K562 (cell line): Measurements from ENCODE around the gene CLEC4F. TPM values are rescaled to one million over a fixed set of nuclear protein-coding genes. Genes with fewer than 3 reads are reported as not detected.

Experiments used
- ATAC-seq: fragments of 200-7000 bp; cut with Tn5 transposase; 3 replicates; pipeline ENCODE4 v1.9.1; 2020; ENCODE audit warnings: moderate library complexity
- BruUV-seq: library from RNA; stranded (reverse); fragments of 400-500 nt; replicated peaks from 2 replicates; lab custom pipeline; 2021; lab: Mats Ljungman, UMichigan
- CTCF ChIA-PET: fragments of 300-600 bp; formaldehyde crosslinking; extraction: SDS; loops from one replicate; lab custom pipeline; 2021; ENCODE audit warnings: low intra/inter-chr PET ratio; lab: Yijun Ruan, JAX
- POLR2A ChIA-PET: fragments of 300-600, 350-650 bp; sonication (Branson Sonifier 250); formaldehyde crosslinking; extraction: SDS; loops from one replicate; lab custom pipeline; 2021; ENCODE audit warnings: antibody characterized with exemption, inconsistent platforms; lab: Yijun Ruan, JAX
- DNase-seq, 4 experiments: peaks; one replicate each; pipeline versions ENCODE4 v3.0.0 to v3.0.0-alpha.2; 2011 to 2018; ENCODE audit warnings: low spot score in 3 of 4, mixed read lengths in 3 of 4; ENCODE audit errors: extremely low read depth in 1 of 4
- FAIRE-seq: peaks from 2 replicates; lab custom pipeline; 2011; peaks lifted over from hg19 to GRCh38; lab: Jason Lieb, UNC
- H2AFZ ChIP-seq: 2 replicates; pipeline ENCODE4 v1.6.0; 2011; ENCODE audit warnings: low read depth, low read length, control low read depth, inconsistent platforms
- H3K27ac ChIP-seq: fragments of 200-600 bp; 3 replicates; pipeline ENCODE4 v1.8.0; 2011; ENCODE audit warnings: low read depth, mild to moderate bottlenecking, control low read depth, inconsistent platforms, low read length, moderate library complexity, mixed read lengths; ENCODE audit errors: extremely low read depth
- H3K27me3 ChIP-seq, 2 experiments: fragments of 300-600 bp in 1 of 2; 2 replicates in 1 of 2; 3 replicates in 1 of 2; pipeline versions ENCODE4 v1.6.0 to v1.8.0; 2011; ENCODE audit warnings: inconsistent platforms in 2 of 2, low read length in 2 of 2, mild to moderate bottlenecking in 1 of 2, mixed read lengths in 1 of 2, moderate library complexity in 1 of 2; ENCODE audit not compliant: control insufficient read depth in 2 of 2, insufficient read depth in 2 of 2
- H3K36me3 ChIP-seq: fragments of 300-600 bp; 3 replicates; pipeline ENCODE4 v1.8.0; 2011; ENCODE audit warnings: mild to moderate bottlenecking, low read length, inconsistent platforms; ENCODE audit not compliant: control insufficient read depth, insufficient read depth
- H3K4me1 ChIP-seq, 2 experiments: fragments of 200-600 bp in 1 of 2; replicated peaks in 1 of 2; 2 replicates in 1 of 2; 3 replicates in 1 of 2; pipeline versions ENCODE4 v1.5.1 to v1.8.0; 2011; ENCODE audit warnings: inconsistent platforms in 2 of 2, low read length in 2 of 2, mild to moderate bottlenecking in 1 of 2, mixed read lengths in 1 of 2, moderate library complexity in 1 of 2; ENCODE audit not compliant: control insufficient read depth in 2 of 2, insufficient read depth in 2 of 2
- H3K4me2 ChIP-seq: 2 replicates; pipeline ENCODE4 v1.6.1; 2011; ENCODE audit warnings: low read length, control low read depth, inconsistent platforms, mixed read lengths; ENCODE audit not compliant: insufficient read depth
- H3K4me3 ChIP-seq: fragments of 200-600 bp; sonication (generic), shearing (Covaris generic); 2 replicates; pipeline ENCODE4 v1.5.1; 2016; ENCODE audit warnings: control low read depth, inconsistent platforms
- H3K79me2 ChIP-seq: fragments of 200-600 bp; 3 replicates; pipeline ENCODE4 v1.8.0; 2011; ENCODE audit warnings: low read length, inconsistent platforms; ENCODE audit not compliant: control insufficient read depth, insufficient read depth
- H3K9ac ChIP-seq, 2 experiments: 2 replicates each; pipeline versions ENCODE4 v1.6.0 to v1.6.1; 2011; ENCODE audit warnings: low read depth in 2 of 2, low read length in 2 of 2, control low read depth in 1 of 2, inconsistent platforms in 1 of 2, mild to moderate bottlenecking in 1 of 2, mixed read lengths in 1 of 2; ENCODE audit not compliant: insufficient read depth in 1 of 2
- H3K9me1 ChIP-seq: one replicate; pipeline ENCODE4 v1.6.0; 2011; ENCODE audit warnings: inconsistent platforms, mild to moderate bottlenecking, low read length, moderate library complexity; ENCODE audit not compliant: control insufficient read depth, insufficient read depth
- H3K9me3 ChIP-seq: replicated peaks from 2 replicates; pipeline ENCODE4 v1.5.1; 2011; ENCODE audit warnings: low read depth, low read length, inconsistent platforms; ENCODE audit not compliant: control insufficient read depth, insufficient read depth
- H4K20me1 ChIP-seq: replicated peaks from 2 replicates; pipeline ENCODE4 v1.6.1; 2011; ENCODE audit warnings: low read length, inconsistent platforms, mixed read lengths; ENCODE audit not compliant: control insufficient read depth, insufficient read depth
- HNRNPK ChIP-seq: fragments of 200-400 bp; formaldehyde crosslinking; IDR thresholded peaks from one replicate; pipeline ENCODE4 v1.6.1; 2018; ENCODE audit warnings: mild to moderate bottlenecking, low read depth, low read length; ENCODE audit not compliant: poor library complexity, severe bottlenecking
- NCOA4 ChIP-seq: fragments of 450-650 bp; IDR thresholded peaks from 2 replicates; pipeline ENCODE4 v1.6.1; 2018; ENCODE audit warnings: mild to moderate bottlenecking; ENCODE audit not compliant: partially characterized antibody
- TCF7 ChIP-seq: sonication (generic); IDR thresholded peaks from 2 replicates; pipeline ENCODE4 v1.6.1; 2016; ENCODE audit warnings: antibody characterized with exemption, borderline replicate concordance
- ZNF79 ChIP-seq: fragments of 250-450 bp; sonication (Bioruptor Pico); IDR thresholded peaks from 2 replicates; pipeline ENCODE4 v1.4.0; 2020; ENCODE audit warnings: low read depth, mild to moderate bottlenecking, moderate library complexity
- WGBS: fragments of 100-300 bp; shearing (Covaris generic); methylation state at CpG from one replicate; pipeline ENCODE4 v1.1.6; 2016; ENCODE audit warnings: low coverage, mixed read lengths; ENCODE audit not compliant: insufficient coverage; ENCODE audit errors: missing lambda C conversion rate; 5-methylcytosine and 5-hydroxymethylcytosine counted together
- in situ Hi-C: fragments of 300-500 bp; cut with MboI; formaldehyde crosslinking; loops from 4 replicates; pipeline ENCODE4 v1.15.0; 2018; ENCODE audit warnings: inconsistent platforms, mixed read lengths
- intact Hi-C: fragments of 100-400 bp; cut with micrococcal nuclease; formaldehyde crosslinking; loops from 2 replicates; pipeline ENCODE4 v1.14.2; 2022
- polyA plus RNA-seq, 8 experiments: library from polyadenylated mRNA; depleted of rRNA in 4 of 8; stranded (reverse) in 5 of 8; unstranded in 3 of 8; fragments of >200 nt; fragmentation: Nextera tagmentation in 2 of 8; fragmentation: Illumina TruSeq in 1 of 8; extraction: Ambion mirVana in 2 of 8; extraction: Trizol in 1 of 8; gene quantifications; 2 replicates each; pipeline versions ENCODE4 v1.2.1 to v1.2.3, GENCODE V29; 2011 to 2014; ENCODE audit warnings: inconsistent platforms in 1 of 8, missing spikeins in 1 of 8
- small RNA-seq: library from RNA; depleted of rRNA; stranded (forward); fragments of <200 nt; gene quantifications from one replicate; pipeline ENCODE3, GENCODE V24; 2014
- total RNA-seq, 7 experiments: library from RNA; depleted of rRNA in 6 of 7; stranded (reverse); fragments of >200 nt in 6 of 7; fragmentation: Illumina TruSeq in 2 of 7; extraction: Trizol in 2 of 7; gene quantifications; 2 replicates each; pipeline versions ENCODE4 v1.2.1 to v1.2.3, GENCODE V29; 2011 to 2021; ENCODE audit warnings: low replicate concordance in 1 of 7

Gene CLEC4F
- total and polyA plus RNA-seq, 9 of the 15 experiments (the other 6 are each of a cell fraction or from before 2014, with no cell fraction given): not detected

GRCh38 chr2:70759446-70759845 is 61.0 kb downstream of the CLEC4F start:
- H3K9me3 ChIP-seq: no peaks in the 10 kb centered on the region
- no peak for FAIRE-seq
- TF ChIP-seq NCOA4 (no peak), ZNF79 (CRISPR knock-in tag) (no peak), HNRNPK (no peak), TCF7 (no peak)
- TF ChIP-seq, all 486 proteins: peak for 0
- no peak for ATAC-seq
- no peaks in the 10 kb centered on the region for H3K36me3 ChIP-seq
- CTCF ChIA-PET: no interaction called here
- H3K79me2 ChIP-seq: peaks cover 3% of the 10 kb centered on the region; the same call in 2 of the 3 replicates
- H3K9ac ChIP-seq: no peak overlapping the region; a peak in 1 of 4 replicates
- POLR2A ChIA-PET: interaction anchor here (0.8 to 1.0 kb wide), 2 partner anchors 9 to 16 kb away, joined by 3 to 6 read pairs; partner anchors contain the start of gene ADD2
- H3K4me2 ChIP-seq: no peak overlapping the region
- 88% methylated on average over 1 of the region's 1 CpG for WGBS
- in situ Hi-C loops: no loop called here
- no peaks in the 10 kb centered on the region for H3K27me3 ChIP-seq
- intact Hi-C loops: no loop called here
- H3K4me1 ChIP-seq: peaks cover 0 to 6% of the 10 kb centered on the region in 2 experiments; a peak in 3 of 5 replicates
- H3K27ac ChIP-seq: no peak overlapping the region
- H3K9me1 ChIP-seq: no peaks in the 10 kb centered on the region
- H3K4me3 ChIP-seq: no peak overlapping the region
- H4K20me1 ChIP-seq: no peaks in the 10 kb centered on the region
- no peak overlapping the region for H2AFZ ChIP-seq
- DNase-seq: no peak
- BruUV-seq: no TSS peak

Small RNAs within 50 kb of the gene (small RNA-seq; reads per million reads assigned to genes)
- not detected for gene HMGN2P21

Other genes with a start within 250 kb of the CLEC4F start
Only the 7 nearest of the 8 such genes appear.
- 52.1 and 59.3 TPM in 2 replicates for gene ADD2, start 52.4 kb downstream of the CLEC4F start, total RNA-seq (2014; rRNA removed)
- 18.1 and 19.1 TPM in 2 replicates for gene ADD2, start 52.4 kb downstream of the CLEC4F start, total RNA-seq (2014; rRNA removed; fragmentation: Illumina TruSeq; extraction: Trizol)
- gene ADD2, start 52.4 kb downstream of the CLEC4F start, total RNA-seq (2015; rRNA removed; fragmentation: Illumina TruSeq; extraction: Trizol): 17.9 and 19.7 TPM in 2 replicates
- 59.6 and 63.0 TPM in 2 replicates for gene ADD2, start 52.4 kb downstream of the CLEC4F start, total RNA-seq (2021)
- gene ADD2, start 52.4 kb downstream of the CLEC4F start, polyA plus RNA-seq (2011; rRNA removed): 15.0 and 36.2 TPM in 2 replicates
- gene ADD2, start 52.4 kb downstream of the CLEC4F start, polyA plus RNA-seq (2014; fragmentation: Illumina TruSeq; extraction: Trizol): 60.0 and 60.4 TPM in 2 replicates
- 1 to 10 TPM; 3.5 to 4.0 TPM for gene ADD2, start 52.4 kb downstream of the CLEC4F start, polyA plus RNA-seq (2014; fragmentation: Nextera tagmentation; extraction: Ambion mirVana)
- 55.9 and 58.6 TPM in 2 replicates for gene ADD2, start 52.4 kb downstream of the CLEC4F start, polyA plus RNA-seq (2014; rRNA removed)
- not detected in 2 replicates for gene FIGLA, start 30.0 kb downstream of the CLEC4F start, total RNA-seq (2014; rRNA removed)
- not detected in 2 replicates for gene FIGLA, start 30.0 kb downstream of the CLEC4F start, total RNA-seq (2014; rRNA removed; fragmentation: Illumina TruSeq; extraction: Trizol)
- gene FIGLA, start 30.0 kb downstream of the CLEC4F start, total RNA-seq (2015; rRNA removed; fragmentation: Illumina TruSeq; extraction: Trizol): not detected in 2 replicates
- gene FIGLA, start 30.0 kb downstream of the CLEC4F start, total RNA-seq (2021): not detected in 2 replicates
- not detected in 2 replicates for gene FIGLA, start 30.0 kb downstream of the CLEC4F start, polyA plus RNA-seq (2011; rRNA removed)
- not detected in 2 replicates for gene FIGLA, start 30.0 kb downstream of the CLEC4F start, polyA plus RNA-seq (2014; fragmentation: Illumina TruSeq; extraction: Trizol)
- gene FIGLA, start 30.0 kb downstream of the CLEC4F start, polyA plus RNA-seq (2014; fragmentation: Nextera tagmentation; extraction: Ambion mirVana): not detected
- gene FIGLA, start 30.0 kb downstream of the CLEC4F start, polyA plus RNA-seq (2014; rRNA removed): not detected in 2 replicates
- gene CD207, start 15.2 kb upstream of the CLEC4F start, total RNA-seq (2014; rRNA removed): 0.08 TPM in 1 of 2 replicates, not detected in the other
- not detected in 2 replicates for gene CD207, start 15.2 kb upstream of the CLEC4F start, total RNA-seq (2014; rRNA removed; fragmentation: Illumina TruSeq; extraction: Trizol)
- not detected in 2 replicates for gene CD207, start 15.2 kb upstream of the CLEC4F start, total RNA-seq (2015; rRNA removed; fragmentation: Illumina TruSeq; extraction: Trizol)
- gene CD207, start 15.2 kb upstream of the CLEC4F start, total RNA-seq (2021): not detected in 2 replicates
- not detected in 2 replicates for gene CD207, start 15.2 kb upstream of the CLEC4F start, polyA plus RNA-seq (2011; rRNA removed)
- gene CD207, start 15.2 kb upstream of the CLEC4F start, polyA plus RNA-seq (2014; fragmentation: Illumina TruSeq; extraction: Trizol): not detected in 2 replicates
- gene CD207, start 15.2 kb upstream of the CLEC4F start, polyA plus RNA-seq (2014; fragmentation: Nextera tagmentation; extraction: Ambion mirVana): not detected
- gene CD207, start 15.2 kb upstream of the CLEC4F start, polyA plus RNA-seq (2014; rRNA removed): not detected in 2 replicates
- gene VAX2, start 80.0 kb upstream of the CLEC4F start, total RNA-seq (2014; rRNA removed): not detected in 2 replicates
- not detected in 2 replicates for gene VAX2, start 80.0 kb upstream of the CLEC4F start, total RNA-seq (2014; rRNA removed; fragmentation: Illumina TruSeq; extraction: Trizol)
- gene VAX2, start 80.0 kb upstream of the CLEC4F start, total RNA-seq (2015; rRNA removed; fragmentation: Illumina TruSeq; extraction: Trizol): not detected in 2 replicates
- gene VAX2, start 80.0 kb upstream of the CLEC4F start, total RNA-seq (2021): not detected in 2 replicates
- gene VAX2, start 80.0 kb upstream of the CLEC4F start, polyA plus RNA-seq (2011; rRNA removed): not detected in 2 replicates
- gene VAX2, start 80.0 kb upstream of the CLEC4F start, polyA plus RNA-seq (2014; fragmentation: Illumina TruSeq; extraction: Trizol): not detected in 2 replicates
- not detected for gene VAX2, start 80.0 kb upstream of the CLEC4F start, polyA plus RNA-seq (2014; fragmentation: Nextera tagmentation; extraction: Ambion mirVana)
- gene VAX2, start 80.0 kb upstream of the CLEC4F start, polyA plus RNA-seq (2014; rRNA removed): not detected in 2 replicates
- not detected in 2 replicates for gene ATP6V1B1, start 115.3 kb upstream of the CLEC4F start, total RNA-seq (2014; rRNA removed)
- not detected in 2 replicates for gene ATP6V1B1, start 115.3 kb upstream of the CLEC4F start, total RNA-seq (2014; rRNA removed; fragmentation: Illumina TruSeq; extraction: Trizol)
- not detected in 2 replicates for gene ATP6V1B1, start 115.3 kb upstream of the CLEC4F start, total RNA-seq (2015; rRNA removed; fragmentation: Illumina TruSeq; extraction: Trizol)
- gene ATP6V1B1, start 115.3 kb upstream of the CLEC4F start, total RNA-seq (2021): not detected in 2 replicates
- not detected in 2 replicates for gene ATP6V1B1, start 115.3 kb upstream of the CLEC4F start, polyA plus RNA-seq (2011; rRNA removed)
- gene ATP6V1B1, start 115.3 kb upstream of the CLEC4F start, polyA plus RNA-seq (2014; fragmentation: Illumina TruSeq; extraction: Trizol): not detected in 2 replicates
- gene ATP6V1B1, start 115.3 kb upstream of the CLEC4F start, polyA plus RNA-seq (2014; fragmentation: Nextera tagmentation; extraction: Ambion mirVana): not detected
- gene ATP6V1B1, start 115.3 kb upstream of the CLEC4F start, polyA plus RNA-seq (2014; rRNA removed): not detected in 2 replicates
- gene ANKRD53, start 158.0 kb upstream of the CLEC4F start, total RNA-seq (2014; rRNA removed): 0.20 TPM in 1 of 2 replicates, not detected in the other
- not detected in 2 replicates for gene ANKRD53, start 158.0 kb upstream of the CLEC4F start, total RNA-seq (2014; rRNA removed; fragmentation: Illumina TruSeq; extraction: Trizol)
- gene ANKRD53, start 158.0 kb upstream of the CLEC4F start, total RNA-seq (2015; rRNA removed; fragmentation: Illumina TruSeq; extraction: Trizol): not detected in 2 replicates
- 0.18 TPM in 1 of 2 replicates, not detected in the other for gene ANKRD53, start 158.0 kb upstream of the CLEC4F start, total RNA-seq (2021)
- not detected in 2 replicates for gene ANKRD53, start 158.0 kb upstream of the CLEC4F start, polyA plus RNA-seq (2011; rRNA removed)
- gene ANKRD53, start 158.0 kb upstream of the CLEC4F start, polyA plus RNA-seq (2014; fragmentation: Illumina TruSeq; extraction: Trizol): not detected in 2 replicates
- gene ANKRD53, start 158.0 kb upstream of the CLEC4F start, polyA plus RNA-seq (2014; fragmentation: Nextera tagmentation; extraction: Ambion mirVana): not detected
- not detected in 2 replicates for gene ANKRD53, start 158.0 kb upstream of the CLEC4F start, polyA plus RNA-seq (2014; rRNA removed)
- 18.3 and 29.7 TPM in 2 replicates for gene TEX261, start 174.3 kb upstream of the CLEC4F start, total RNA-seq (2014; rRNA removed)
- 44.2 and 46.1 TPM in 2 replicates for gene TEX261, start 174.3 kb upstream of the CLEC4F start, total RNA-seq (2014; rRNA removed; fragmentation: Illumina TruSeq; extraction: Trizol)
- 53.0 and 56.9 TPM in 2 replicates for gene TEX261, start 174.3 kb upstream of the CLEC4F start, total RNA-seq (2015; rRNA removed; fragmentation: Illumina TruSeq; extraction: Trizol)
- 55.3 and 60.4 TPM in 2 replicates for gene TEX261, start 174.3 kb upstream of the CLEC4F start, total RNA-seq (2021)
- 50.1 and 99.5 TPM in 2 replicates for gene TEX261, start 174.3 kb upstream of the CLEC4F start, polyA plus RNA-seq (2011; rRNA removed)
- gene TEX261, start 174.3 kb upstream of the CLEC4F start, polyA plus RNA-seq (2014; fragmentation: Illumina TruSeq; extraction: Trizol): 99.5 and 110 TPM in 2 replicates
- gene TEX261, start 174.3 kb upstream of the CLEC4F start, polyA plus RNA-seq (2014; fragmentation: Nextera tagmentation; extraction: Ambion mirVana): 10 to 100 TPM; 11.9 to 16.7 TPM
- 51.9 and 64.0 TPM in 2 replicates for gene TEX261, start 174.3 kb upstream of the CLEC4F start, polyA plus RNA-seq (2014; rRNA removed)